ENCODE measurements around the gene TMEM141. TPM values are rescaled to one million over a fixed set of nuclear protein-coding genes. Genes with fewer than 3 reads are reported as not detected.
"Not testable (repeated sequence)": the region's sequence is repeated elsewhere in the genome, so short reads cannot be mapped to it uniquely, and the experiment has no call there.

TMEM141 gene
- polyA plus RNA-seq, 1 donor from 2014 or later = 30.1 TPM

GRCh38 chr9:136754626-136755301, 36.4 kb upstream of the TMEM141 start:
- Histone ChIP-seq H3K27me3 (ENCODE audit: insufficient read depth, low read depth, low read length) (no peaks in the 10 kb centered on the region), H3K9me3 (ENCODE audit: low read length) (no peaks in the 10 kb centered on the region), H3K4me3 (ENCODE audit: low read length) (no peak overlapping the region), H2AFZ (ENCODE audit: low read depth, low read length) (no peak overlapping the region), H3F3A (ENCODE audit: insufficient read depth, low read length, poor library complexity, severe bottlenecking) (no peaks in the 10 kb centered on the region), H3K9ac (ENCODE audit: low read length) (no peak overlapping the region), H3K9me2 (ENCODE audit: insufficient read depth, low read length) (no peaks in the 10 kb centered on the region), H3K27ac (ENCODE audit: low read length) (no peak overlapping the region), H3K79me2 (replicated peaks; ENCODE audit: insufficient read depth, low read length) (no peaks in the 10 kb centered on the region), H4K20me1 (ENCODE audit: insufficient read depth) (no peaks in the 10 kb centered on the region), H3K4me2 (ENCODE audit: low read length) (no peak overlapping the region), H3K36me3 (ENCODE audit: insufficient read depth, low read length) (no peaks in the 10 kb centered on the region)
- TF ChIP-seq EZH2 (IDR thresholded peaks at IDR 0.05; ENCODE audit: borderline replicate concordance, insufficient read depth, low read length, poor library complexity, severe bottlenecking) = no peak
- TF ChIP-seq REST (IDR thresholded peaks at IDR 0.05; ENCODE audit: borderline replicate concordance) = no peak
- TF ChIP-seq RAD21 (conservative IDR thresholded peaks at IDR 0.05) = no peak

GRCh38 chr9:136755302-136756133, 35.6 kb upstream of the TMEM141 start:
- H4K20me1 ChIP-seq (ENCODE audit: insufficient read depth); H3K4me3 ChIP-seq (ENCODE audit: low read length); H3K27ac ChIP-seq (ENCODE audit: low read length); H3K36me3 ChIP-seq (ENCODE audit: insufficient read depth, low read length); H2AFZ ChIP-seq (ENCODE audit: low read depth, low read length); H3K79me2 ChIP-seq (replicated peaks; ENCODE audit: insufficient read depth, low read length); H3K27me3 ChIP-seq (ENCODE audit: insufficient read depth, low read depth, low read length); H3K9me2 ChIP-seq (ENCODE audit: insufficient read depth, low read length); H3K4me2 ChIP-seq (ENCODE audit: low read length); H3F3A ChIP-seq (ENCODE audit: insufficient read depth, low read length, poor library complexity, severe bottlenecking); H3K9ac ChIP-seq (ENCODE audit: low read length); H3K9me3 ChIP-seq (ENCODE audit: low read length): not testable (repeated sequence)

- no peaks in the 10 kb centered on the region for H3K27me3 ChIP-seq (ENCODE audit: insufficient read depth, low read depth, low read length)
- no peaks in the 10 kb centered on the region for H3F3A ChIP-seq (ENCODE audit: insufficient read depth, low read length, poor library complexity, severe bottlenecking)
- H3K9me2 ChIP-seq (ENCODE audit: insufficient read depth, low read length) = no peaks in the 10 kb centered on the region
- no peaks in the 10 kb centered on the region for H3K79me2 ChIP-seq (replicated peaks; ENCODE audit: insufficient read depth, low read length)
- H2AFZ ChIP-seq (ENCODE audit: low read depth, low read length) = no peak overlapping the region
- no peak overlapping the region for H3K4me3 ChIP-seq (ENCODE audit: low read length)
- H3K9ac ChIP-seq (ENCODE audit: low read length) = no peak overlapping the region
- H3K36me3 ChIP-seq (ENCODE audit: insufficient read depth, low read length) = no peaks in the 10 kb centered on the region
- TF ChIP-seq EZH2 (IDR thresholded peaks at IDR 0.05; ENCODE audit: borderline replicate concordance, insufficient read depth, low read length, poor library complexity, severe bottlenecking) (no peak), MXI1 (conservative IDR thresholded peaks at IDR 0.05; ENCODE audit: poor library complexity, severe bottlenecking) (no peak), TAF1 (IDR thresholded peaks at IDR 0.05; ENCODE audit: low read depth) (no peak), CTCF (IDR thresholded peaks at IDR 0.05; ENCODE audit: poor library complexity, severe bottlenecking) (no peak), SMC3 (conservative IDR thresholded peaks at IDR 0.05; ENCODE audit: poor library complexity) (no peak), REST (IDR thresholded peaks at IDR 0.05; ENCODE audit: borderline replicate concordance) (no peak), POLR2AphosphoS5 (IDR thresholded peaks at IDR 0.05) (no peak), RAD21 (conservative IDR thresholded peaks at IDR 0.05) (no peak), EP300 (conservative IDR thresholded peaks at IDR 0.05; ENCODE audit: poor library complexity, severe bottlenecking) (no peak)
- H3K4me2 ChIP-seq (ENCODE audit: low read length) = no peak overlapping the region
- no peaks in the 10 kb centered on the region for H3K9me3 ChIP-seq (ENCODE audit: low read length)
- H3K27ac ChIP-seq (ENCODE audit: low read length) = no peak overlapping the region
- no peaks in the 10 kb centered on the region for H4K20me1 ChIP-seq (ENCODE audit: insufficient read depth)
Observed at GRCh38 chr9:136756134-136756438, 35.1 kb upstream of the TMEM141 start.
